ENCODE measurements around the gene FBXO44. TPM values are rescaled to one million over a fixed set of nuclear protein-coding genes. Genes with fewer than 3 reads are reported as not detected.

Gene FBXO44
- total RNA-seq, 1 experiment from 2014 or later = 24.5 TPM

GRCh38 chr1:11681071-11681771 is 26.5 kb downstream of the FBXO44 start, which contains the start of gene MAD2L2:
TSS of gene MAD2L2 (minus strand) at chr1:11681148. CDS start at chr1:11680601, 547 bp downstream.
- peak within 1 kb of the TSS; percentile 47; the same call in 1 of the 2 replicates for H3K14ac ChIP-seq (ENCODE audit: insufficient read depth, low read length)
- TF ChIP-seq CTCF (conservative IDR thresholded peaks at IDR 0.05) = no peak
- Mint-ChIP-seq H3K4me3 (peak within 1 kb of the TSS; percentile 84 to 90), H3K36me3 (ENCODE audit: insufficient read depth in 1 of 3, low read depth in 3 of 3) (peaks cover 18 to 41% (median 40%) of the 10 kb centered on the region in 3 experiments), H3K27ac (peak within 1 kb of the TSS; percentile 92 to 100 (median 99)), H3K9me3 (no peaks in the 10 kb centered on the region), H3K4me1 (peaks cover 50 to 63% of the 10 kb centered on the region in 2 experiments), H3K27me3 (ENCODE audit: low read depth) (no peaks in the 10 kb centered on the region)
- H3K9ac ChIP-seq (ENCODE audit: extremely low read depth, insufficient read length, low read length) = peak within 1 kb of the TSS; percentile 69
- H3K27ac ChIP-seq (ENCODE audit: insufficient read length, low read depth, low read length) = peak within 1 kb of the TSS; percentile 99
- H3K27me3 ChIP-seq (ENCODE audit: insufficient read depth, low read length) = no peaks in the 10 kb centered on the region
- H2BK12ac ChIP-seq (ENCODE audit: insufficient read length, low read depth, low read length) = no peak within 1 kb of the TSS
- H3K4me1 ChIP-seq (ENCODE audit: insufficient read depth, low read length) = peaks cover 18% of the 10 kb centered on the region; the same call in 1 of the 2 replicates
- peak within 1 kb of the TSS; percentile 65 for H3K4me2 ChIP-seq (ENCODE audit: insufficient read depth, insufficient read length, low read length)
- no peak within 1 kb of the TSS for H3K56ac ChIP-seq (ENCODE audit: insufficient read length, low read depth, low read length)
- no peak within 1 kb of the TSS for H4K91ac ChIP-seq (ENCODE audit: insufficient read length, low read depth, low read length)
- no peaks in the 10 kb centered on the region for H4K20me1 ChIP-seq (ENCODE audit: control insufficient read depth, insufficient read depth, insufficient read length)
- no peak within 1 kb of the TSS for H3T11ph ChIP-seq (ENCODE audit: low read length)
- H3K79me2 ChIP-seq (ENCODE audit: insufficient read depth, low read length) = peaks cover 9% of the 10 kb centered on the region; the same call in 1 of the 2 replicates
- H4K8ac ChIP-seq (replicated peaks; ENCODE audit: insufficient read length, low read depth, low read length) = no peak within 1 kb of the TSS
- H3K9me3 ChIP-seq (ENCODE audit: control insufficient read depth, low read depth, low read length) = no peaks in the 10 kb centered on the region
- no peak within 1 kb of the TSS for H2BK120ac ChIP-seq (ENCODE audit: low read depth, low read length, poor library complexity, severe bottlenecking)
- no peaks in the 10 kb centered on the region for H3K79me1 ChIP-seq (ENCODE audit: insufficient read depth, low read depth, low read length, poor library complexity, severe bottlenecking)
- H3K18ac ChIP-seq (ENCODE audit: insufficient read length, low read depth, low read length) = peak within 1 kb of the TSS; percentile 18
- peak; percentile 85 for DNase-seq
- no peak within 1 kb of the TSS for H4K5ac ChIP-seq (ENCODE audit: insufficient read length, low read depth, low read length)
- no CpG with 5 or more reads among the region's 71 CpGs for WGBS (ENCODE audit: extremely low coverage, insufficient read length, low lambda C conversion rate)
- H2BK20ac ChIP-seq (ENCODE audit: low read depth, low read length, poor library complexity, severe bottlenecking) = no peak within 1 kb of the TSS
- H2AFZ ChIP-seq (ENCODE audit: low read length) = no peak within 1 kb of the TSS
- no peaks in the 10 kb centered on the region for H3K23me2 ChIP-seq (ENCODE audit: insufficient read length, low read depth, low read length, poor library complexity, severe bottlenecking)
- no peak within 1 kb of the TSS for H3K23ac ChIP-seq (ENCODE audit: insufficient read length, low read depth, low read length)
- no peak within 1 kb of the TSS for H2BK15ac ChIP-seq (ENCODE audit: low read depth, low read length)
- H2AK5ac ChIP-seq (ENCODE audit: insufficient read length, low read length) = no peak within 1 kb of the TSS
- H3K4ac ChIP-seq (ENCODE audit: low read depth, low read length) = no peak within 1 kb of the TSS
- no peak within 1 kb of the TSS for H2BK5ac ChIP-seq (ENCODE audit: insufficient read length, low read length)

Measured in H9 (cell line).